HEK293 (cell line): ENCODE measurements around the gene PTPN6.

ENCODE experiments used
- GLI2 ChIP-seq: fragments of 450-650 bp; formaldehyde crosslinking; IDR thresholded peaks from 2 replicates; pipeline ENCODE4; 2017; ENCODE audit warnings: missing biosample characterization, missing genetic modification characterization, low read depth, borderline replicate concordance
- PRDM1 ChIP-seq: fragments of 450-650 bp; formaldehyde crosslinking; IDR thresholded peaks from 2 replicates; pipeline ENCODE4; 2016; ENCODE audit warnings: missing biosample characterization, missing genetic modification characterization
- TSHZ1 ChIP-seq: fragments of 450-650 bp; formaldehyde crosslinking; IDR thresholded peaks from 2 replicates; pipeline ENCODE4 v1.5.1; 2016; ENCODE audit warnings: missing biosample characterization, missing genetic modification characterization, borderline replicate concordance
- ZBTB7A ChIP-seq: fragments of 450-650 bp; formaldehyde crosslinking; IDR thresholded peaks from 2 replicates; pipeline ENCODE4 v1.5.1; 2016; ENCODE audit warnings: low read depth, missing biosample characterization, missing genetic modification characterization
- ZNF629 ChIP-seq: fragments of 450-650 bp; formaldehyde crosslinking; IDR thresholded peaks from 2 replicates; pipeline ENCODE4 v1.5.1; 2017; ENCODE audit warnings: missing biosample characterization, missing genetic modification characterization
- ZNF747 ChIP-seq: fragments of 450-650 bp; formaldehyde crosslinking; IDR thresholded peaks from 2 replicates; pipeline ENCODE4 v1.5.1; 2016; ENCODE audit warnings: missing biosample characterization, missing genetic modification characterization
- TF ChIP-seq, protein P1 (sequence below): fragments of 450-650 bp; formaldehyde crosslinking; IDR thresholded peaks from 2 replicates; pipeline ENCODE4 v1.5.1; 2016; ENCODE audit warnings: missing biosample characterization, missing genetic modification characterization
- TF ChIP-seq, protein P2 (sequence below): IDR thresholded peaks from 2 replicates; pipeline ENCODE4 v1.6.1; 2011; ENCODE audit warnings: mild to moderate bottlenecking, low read depth, low read length, borderline replicate concordance

GRCh38 chr12:6914246-6914946 is 36.8 kb upstream of the PTPN6 start, which contains the start of gene ENO2:
- TF ChIP-seq, protein P1, sequence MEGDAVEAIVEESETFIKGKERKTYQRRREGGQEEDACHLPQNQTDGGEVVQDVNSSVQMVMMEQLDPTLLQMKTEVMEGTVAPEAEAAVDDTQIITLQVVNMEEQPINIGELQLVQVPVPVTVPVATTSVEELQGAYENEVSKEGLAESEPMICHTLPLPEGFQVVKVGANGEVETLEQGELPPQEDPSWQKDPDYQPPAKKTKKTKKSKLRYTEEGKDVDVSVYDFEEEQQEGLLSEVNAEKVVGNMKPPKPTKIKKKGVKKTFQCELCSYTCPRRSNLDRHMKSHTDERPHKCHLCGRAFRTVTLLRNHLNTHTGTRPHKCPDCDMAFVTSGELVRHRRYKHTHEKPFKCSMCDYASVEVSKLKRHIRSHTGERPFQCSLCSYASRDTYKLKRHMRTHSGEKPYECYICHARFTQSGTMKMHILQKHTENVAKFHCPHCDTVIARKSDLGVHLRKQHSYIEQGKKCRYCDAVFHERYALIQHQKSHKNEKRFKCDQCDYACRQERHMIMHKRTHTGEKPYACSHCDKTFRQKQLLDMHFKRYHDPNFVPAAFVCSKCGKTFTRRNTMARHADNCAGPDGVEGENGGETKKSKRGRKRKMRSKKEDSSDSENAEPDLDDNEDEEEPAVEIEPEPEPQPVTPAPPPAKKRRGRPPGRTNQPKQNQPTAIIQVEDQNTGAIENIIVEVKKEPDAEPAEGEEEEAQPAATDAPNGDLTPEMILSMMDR (tag by site-specific recombination) = peak; percentile 12
- TF ChIP-seq ZBTB7A (tag by site-specific recombination) = no peak; the same call in 1 of the 2 replicates
- TF ChIP-seq, protein P2, sequence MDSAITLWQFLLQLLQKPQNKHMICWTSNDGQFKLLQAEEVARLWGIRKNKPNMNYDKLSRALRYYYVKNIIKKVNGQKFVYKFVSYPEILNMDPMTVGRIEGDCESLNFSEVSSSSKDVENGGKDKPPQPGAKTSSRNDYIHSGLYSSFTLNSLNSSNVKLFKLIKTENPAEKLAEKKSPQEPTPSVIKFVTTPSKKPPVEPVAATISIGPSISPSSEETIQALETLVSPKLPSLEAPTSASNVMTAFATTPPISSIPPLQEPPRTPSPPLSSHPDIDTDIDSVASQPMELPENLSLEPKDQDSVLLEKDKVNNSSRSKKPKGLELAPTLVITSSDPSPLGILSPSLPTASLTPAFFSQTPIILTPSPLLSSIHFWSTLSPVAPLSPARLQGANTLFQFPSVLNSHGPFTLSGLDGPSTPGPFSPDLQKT = no peak
- no peak for TF ChIP-seq PRDM1 (tag by site-specific recombination)
- 0 out of 2 replicates have a peak, but pooled peaks have one; percentile 30 for TF ChIP-seq ZNF629 (tag by site-specific recombination)
- TF ChIP-seq GLI2 (tag by site-specific recombination) = no peak
- no peak for TF ChIP-seq ZNF747 (tag by site-specific recombination)
- no peak for TF ChIP-seq TSHZ1 (tag by site-specific recombination)
